Measurements from ENCODE around the gene SRPK2.
A peak's percentile ranks its signal among the peaks of the same experiment; 100 is the strongest.

The SRPK2 gene

DNA sequence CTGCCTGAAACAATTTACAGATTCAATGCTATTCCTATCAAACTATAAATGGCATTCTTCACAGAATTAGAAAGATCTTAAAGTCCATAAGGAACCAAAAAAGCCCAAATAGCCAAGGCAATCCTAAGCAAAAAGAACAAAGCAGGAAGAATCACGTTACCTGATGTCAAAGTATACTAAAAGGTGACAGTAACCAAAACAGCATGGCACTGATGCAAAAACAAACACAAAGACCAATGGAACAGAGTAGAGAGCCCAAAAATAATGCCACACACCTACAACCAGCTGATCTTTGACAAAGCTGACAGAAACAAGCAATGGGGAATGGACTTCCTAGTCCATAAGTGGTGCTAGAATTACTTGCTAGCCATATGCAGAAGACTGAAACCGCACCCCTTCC, 208.7 kb downstream of the SRPK2 start:
- DNase-seq, result no peak

DNA sequence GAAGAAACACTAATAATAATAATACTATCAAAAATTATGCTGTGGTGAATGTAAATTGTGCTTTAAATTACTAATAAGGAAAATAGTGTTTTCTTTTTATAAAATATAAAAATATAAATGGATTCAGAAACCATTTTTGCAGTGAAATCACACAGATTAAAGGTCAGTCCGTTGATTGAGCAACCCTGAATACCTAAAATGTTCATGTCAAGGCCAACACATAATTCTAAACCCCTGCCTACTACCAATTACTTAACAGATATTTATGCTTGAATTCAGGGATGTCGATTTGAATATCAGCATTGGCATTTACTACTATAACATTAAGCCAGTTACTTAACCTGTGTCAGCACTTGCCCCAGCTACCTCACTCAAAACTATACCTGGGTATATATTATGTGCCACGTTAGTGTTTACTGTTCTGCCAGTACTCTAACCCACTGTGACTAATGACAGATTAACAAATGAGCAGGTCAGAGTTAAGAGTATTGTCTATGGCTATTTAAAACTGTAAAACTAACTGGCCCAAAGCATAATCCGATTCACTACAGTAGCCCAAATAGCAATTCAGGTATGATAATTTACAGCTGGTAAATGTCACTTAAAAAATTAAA, 209.7 kb downstream of the SRPK2 start:
- DNase-seq, result no peak

GRCh38 chr7:105178177-105178576, 210.5 kb downstream of the SRPK2 start:
- no peak for DNase-seq

DNA sequence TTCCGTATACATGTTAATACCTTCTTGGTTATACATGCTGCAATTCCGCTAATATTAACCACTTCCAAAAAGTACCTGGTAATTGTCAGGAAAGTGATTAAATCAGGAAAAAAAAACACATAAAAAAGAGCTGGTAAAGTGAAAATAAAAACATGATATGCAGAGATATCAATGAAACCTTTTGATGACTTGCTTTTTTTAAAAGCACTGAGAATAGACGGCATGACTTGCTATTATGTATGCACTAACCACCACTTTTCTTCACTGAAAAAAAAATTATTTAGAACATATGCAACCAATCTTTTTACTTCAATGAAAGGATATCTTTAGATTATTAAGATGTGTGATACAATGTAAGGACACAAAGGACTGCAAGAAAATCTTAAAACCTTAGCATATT, 211.7 kb downstream of the SRPK2 start:
- DNase-seq, result no peak

- DNase-seq, result no peak
Measured at GRCh38 chr7:105173586-105173985, 215.1 kb downstream of the SRPK2 start.

DNA sequence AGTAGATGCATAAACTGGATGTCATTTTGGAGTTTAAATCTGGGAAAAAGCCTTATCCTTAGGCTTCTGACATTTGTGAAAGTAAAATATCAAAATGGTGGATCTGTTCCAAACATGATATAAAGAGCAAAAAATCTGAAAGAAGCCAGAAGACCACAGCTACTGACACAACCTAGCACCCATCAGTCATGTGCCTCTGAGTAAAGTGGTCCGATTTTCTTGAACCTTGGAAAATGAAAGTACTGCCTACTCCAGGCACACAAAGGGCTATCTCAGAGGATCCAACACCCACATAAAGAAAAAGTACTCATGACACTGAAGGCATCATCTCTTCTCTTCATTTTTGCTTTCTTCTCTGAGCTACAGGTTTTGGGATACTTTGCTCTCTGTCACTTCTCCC, 224.0 kb downstream of the SRPK2 start:
- no peak for DNase-seq

DNA sequence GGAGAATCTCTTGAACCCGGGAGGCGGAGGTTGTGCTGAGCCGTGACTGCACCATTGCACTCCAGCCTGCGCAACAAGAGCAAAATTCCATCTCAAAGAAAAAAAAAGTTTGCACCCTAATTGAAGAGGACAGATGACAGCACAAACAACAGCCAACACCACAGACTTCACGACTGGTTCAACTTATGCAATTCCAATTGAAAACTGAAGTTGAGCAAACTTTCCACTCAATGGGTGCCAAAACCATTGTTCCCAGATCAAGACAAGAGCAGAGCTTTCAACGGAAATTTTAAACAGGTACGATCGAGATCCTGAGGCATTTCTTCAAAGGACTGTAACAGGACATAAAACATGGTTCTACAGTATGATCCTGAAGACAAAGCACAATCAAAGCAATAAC, 225.0 kb downstream of the SRPK2 start:
- no peak for DNase-seq

DNA sequence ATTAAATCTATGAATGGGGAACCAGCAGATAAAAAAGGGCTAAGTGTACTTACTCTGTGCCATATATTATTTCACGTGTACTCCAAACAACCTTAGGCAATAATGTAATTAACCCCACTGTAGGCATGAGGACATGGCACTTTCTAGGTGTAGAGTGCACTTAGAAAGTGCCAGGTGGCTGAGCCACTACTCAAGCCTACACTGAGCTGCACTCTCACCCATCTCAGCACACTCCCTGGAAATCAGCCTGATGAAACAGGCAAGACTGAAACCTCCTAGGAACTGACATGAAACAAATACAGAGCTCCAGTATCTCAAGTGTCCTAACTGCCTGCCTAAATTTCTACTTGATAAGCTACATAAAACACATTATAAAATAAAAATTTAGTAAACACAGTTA, 227.4 kb downstream of the SRPK2 start:
- DNase-seq, result no peak

GRCh38 chr7:105157278-105157677, 231.4 kb downstream of the SRPK2 start:
- no peak for DNase-seq

DNA sequence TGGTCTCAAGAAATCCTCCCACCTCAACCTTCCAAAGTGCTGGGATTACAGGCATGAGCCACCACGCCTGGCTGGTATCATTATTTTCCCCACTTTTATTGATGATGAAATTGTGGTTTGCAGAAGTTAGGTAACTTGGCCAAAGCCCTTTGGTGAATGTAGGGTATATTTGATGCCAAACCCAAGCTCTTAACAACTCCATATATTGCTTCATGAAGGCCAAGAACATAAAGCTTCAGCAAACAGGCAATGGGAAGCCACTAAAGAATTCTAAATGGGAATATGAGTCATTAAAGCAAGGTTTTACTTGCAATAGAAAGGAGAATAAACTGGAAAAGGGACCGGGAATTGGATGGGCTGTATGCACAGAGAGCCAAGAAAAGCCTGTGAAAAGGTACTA, 232.0 kb downstream of the SRPK2 start:
- DNase-seq, result no peak

DNA sequence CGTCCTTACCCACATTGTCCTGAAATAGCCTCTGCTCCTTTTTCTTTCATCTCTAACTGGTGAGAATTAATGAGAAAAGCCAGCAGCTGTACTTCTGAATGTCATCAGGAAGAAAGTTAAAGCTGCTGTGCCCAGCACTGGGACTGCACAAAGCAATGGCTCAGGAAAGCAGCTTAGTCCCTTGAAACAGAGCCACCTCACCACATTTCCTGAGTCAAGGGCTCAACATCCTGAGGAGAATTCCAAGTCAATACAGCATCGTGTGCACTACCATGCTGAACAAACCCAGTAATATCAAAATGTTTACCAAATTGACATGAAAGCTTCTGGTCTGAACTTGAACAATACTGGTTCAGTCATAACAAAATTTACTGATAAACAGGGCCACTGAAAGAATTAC, 234.6 kb downstream of the SRPK2 start:
- no peak for DNase-seq

DNA sequence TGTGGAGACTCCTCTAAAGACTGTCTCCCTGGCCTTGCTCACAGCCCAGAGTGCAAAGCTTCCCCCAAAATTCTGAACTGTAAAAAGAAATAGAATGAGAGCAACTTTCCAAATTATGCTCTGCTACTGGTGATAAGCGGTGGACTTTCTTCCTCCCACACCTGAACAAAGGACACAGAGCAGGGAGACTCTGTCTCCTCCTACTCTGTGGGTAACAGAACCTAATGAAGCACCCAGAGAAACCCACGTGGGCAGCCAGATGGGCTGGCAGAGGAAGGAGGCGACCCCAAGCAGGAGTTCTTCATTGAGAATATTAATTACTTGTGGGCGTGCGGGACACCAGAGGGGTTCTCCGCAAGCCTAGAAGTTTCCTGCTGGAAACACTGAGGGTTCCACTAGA, 235.2 kb downstream of the SRPK2 start:
- DNase-seq, result no peak

DNA sequence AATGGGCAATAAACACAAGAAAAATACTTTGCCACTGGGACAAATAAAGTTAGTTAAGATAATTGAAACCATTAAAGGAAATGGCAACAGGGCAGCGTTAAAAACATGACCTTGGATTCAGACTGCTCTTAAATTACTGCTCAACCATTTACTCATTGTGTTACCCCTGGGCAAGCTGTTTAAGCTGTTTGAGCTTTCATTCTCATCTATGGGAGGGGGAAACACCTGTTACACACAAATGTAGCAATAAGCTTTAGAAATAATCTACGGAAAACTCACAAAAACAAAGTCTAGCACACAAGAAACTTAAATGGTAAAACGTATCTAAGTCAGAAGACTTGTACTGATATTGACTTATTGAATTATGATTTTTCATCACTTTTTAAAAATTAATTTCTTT, 237.6 kb downstream of the SRPK2 start:
- no peak for DNase-seq

DNA sequence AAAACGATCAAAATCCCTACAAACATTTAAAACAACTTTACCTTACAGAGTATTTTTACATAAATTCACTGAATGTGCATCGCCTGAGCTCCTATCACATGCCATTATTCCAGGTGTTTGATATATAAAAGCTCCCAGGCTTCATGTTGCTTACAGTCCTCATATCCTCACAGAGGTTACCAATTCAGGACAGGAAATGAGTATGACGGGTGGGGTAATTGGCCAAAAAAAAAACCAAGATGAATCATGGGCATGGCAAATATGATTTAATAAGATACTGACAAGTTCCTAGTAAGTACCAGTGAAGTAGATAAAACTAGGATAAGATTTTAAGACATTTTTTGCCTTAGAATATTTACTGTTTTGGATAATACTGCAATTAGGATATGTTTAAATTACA, 238.9 kb downstream of the SRPK2 start:
- no peak for DNase-seq

GRCh38 chr7:105141068-105141467, 247.7 kb downstream of the SRPK2 start:
- peak; percentile 7 for DNase-seq

DNA sequence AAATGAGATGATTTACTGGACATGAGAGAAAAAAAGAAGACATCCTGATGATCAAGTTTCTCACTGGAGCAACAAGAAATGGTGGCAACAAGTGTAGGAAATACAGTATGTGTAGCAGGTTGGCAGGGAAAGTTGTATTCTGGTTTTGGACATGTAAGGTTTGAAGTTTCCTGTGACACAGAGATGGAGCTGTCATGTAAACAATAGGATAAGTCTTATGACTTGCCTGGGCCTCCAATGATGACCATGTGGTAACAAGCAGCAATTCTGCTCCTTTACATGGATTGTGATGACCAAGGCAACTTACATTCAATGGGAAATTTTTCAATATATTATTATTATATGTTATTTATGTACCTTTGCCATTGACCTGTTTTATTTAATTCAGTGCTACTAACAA, 249.3 kb downstream of the SRPK2 start:
- no peak for DNase-seq

DNA sequence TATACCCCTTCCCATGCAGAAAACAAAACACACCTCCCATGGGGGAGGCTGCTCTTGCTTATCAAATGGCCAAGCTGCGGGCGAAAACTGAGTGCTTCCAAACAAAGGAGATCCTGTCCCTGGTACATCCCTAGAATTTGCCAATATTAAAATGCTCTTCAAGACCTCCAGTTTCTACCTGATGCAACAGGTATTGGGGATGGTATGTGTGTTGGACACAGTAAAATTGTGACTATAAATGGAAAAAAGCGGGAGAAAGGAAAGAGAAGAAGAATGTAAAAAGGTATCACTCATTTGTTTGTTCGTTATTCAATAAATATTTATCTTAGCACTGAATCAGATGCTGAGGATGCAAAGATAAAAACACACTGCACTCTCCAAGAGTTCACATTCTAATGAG, 250.8 kb downstream of the SRPK2 start:
- DNase-seq, result no peak

- DNase-seq, result no peak
Measured at GRCh38 chr7:105136221-105136620, 252.5 kb downstream of the SRPK2 start.

DNA sequence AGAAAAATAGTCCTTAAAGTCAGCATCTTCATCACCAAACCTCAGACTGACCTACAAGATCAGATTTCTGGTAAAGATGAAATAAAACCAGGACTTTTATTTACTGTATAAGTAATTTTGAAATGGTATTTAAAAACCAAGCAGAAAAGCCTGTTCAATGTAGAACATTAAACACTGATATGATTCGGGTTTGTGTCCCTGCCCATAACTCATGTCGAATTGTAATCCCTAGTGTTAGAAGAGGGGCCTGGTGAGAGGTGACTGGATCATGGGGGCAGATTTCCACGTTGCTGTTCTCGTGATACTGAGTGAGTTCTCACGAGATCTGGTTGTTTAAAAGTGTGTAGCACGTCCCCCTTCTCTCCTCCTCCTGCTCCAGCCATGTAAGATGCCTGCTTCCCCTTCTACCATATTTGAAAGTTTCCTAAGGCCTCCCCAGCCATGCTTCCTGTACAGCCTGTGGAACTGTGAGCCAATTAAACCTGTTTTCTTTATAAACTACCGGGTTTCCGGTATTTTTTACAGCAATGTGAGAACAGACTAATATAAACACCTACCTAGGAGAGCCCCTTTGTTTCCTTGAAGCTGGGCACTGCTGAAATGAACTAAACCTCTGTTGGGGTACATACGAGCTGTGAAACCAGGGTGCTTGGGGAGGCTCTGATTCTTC, 254.6 kb downstream of the SRPK2 start:
- DNase-seq, result no peak

DNA sequence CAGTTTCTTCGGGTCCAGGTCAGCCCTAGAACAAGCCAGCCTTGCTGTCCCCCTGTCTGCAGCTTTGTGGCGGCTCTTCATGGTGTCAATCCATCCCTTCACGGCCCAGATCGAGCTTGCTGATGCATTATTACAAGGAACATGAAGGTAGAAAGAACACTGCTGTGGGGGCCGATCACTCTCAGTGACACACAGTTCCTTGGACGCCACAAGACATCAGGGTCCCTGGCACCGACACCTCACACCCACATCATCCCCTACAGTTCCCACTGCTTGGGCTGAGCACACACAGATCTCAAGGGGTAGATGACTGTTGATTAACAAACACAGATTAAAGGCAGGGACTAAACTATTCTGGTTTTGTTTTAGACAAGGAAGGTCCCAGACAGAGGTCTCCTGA, 255.4 kb downstream of the SRPK2 start:
- no peak for DNase-seq

GRCh38 chr7:105132835-105133234, 255.9 kb downstream of the SRPK2 start:
- DNase-seq, result no peak

- DNase-seq, result no peak
Measured at GRCh38 chr7:105132335-105132734, 256.4 kb downstream of the SRPK2 start.

DNA sequence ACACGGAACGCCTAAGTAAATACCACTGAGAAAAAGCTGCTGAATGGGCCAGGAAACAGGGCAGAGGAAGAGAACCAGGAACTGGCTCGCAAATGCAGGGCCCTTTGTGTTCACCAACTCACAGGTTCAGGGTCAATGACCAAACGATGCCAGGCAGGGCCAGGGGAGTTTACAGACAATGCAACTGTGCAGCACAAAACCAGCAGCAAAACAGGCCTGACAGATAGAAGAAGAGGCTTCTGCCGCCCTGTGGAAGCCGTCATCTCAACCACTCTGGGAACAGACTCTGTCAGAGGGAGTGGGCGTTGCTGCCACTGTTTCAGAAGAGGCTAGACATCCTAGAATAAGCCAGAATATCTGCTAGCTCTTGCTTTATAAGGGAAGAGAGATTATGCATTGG, 256.8 kb downstream of the SRPK2 start:
- no peak for DNase-seq

- no peak for DNase-seq
Measured at GRCh38 chr7:105131033-105131656, 257.6 kb downstream of the SRPK2 start.

DNA sequence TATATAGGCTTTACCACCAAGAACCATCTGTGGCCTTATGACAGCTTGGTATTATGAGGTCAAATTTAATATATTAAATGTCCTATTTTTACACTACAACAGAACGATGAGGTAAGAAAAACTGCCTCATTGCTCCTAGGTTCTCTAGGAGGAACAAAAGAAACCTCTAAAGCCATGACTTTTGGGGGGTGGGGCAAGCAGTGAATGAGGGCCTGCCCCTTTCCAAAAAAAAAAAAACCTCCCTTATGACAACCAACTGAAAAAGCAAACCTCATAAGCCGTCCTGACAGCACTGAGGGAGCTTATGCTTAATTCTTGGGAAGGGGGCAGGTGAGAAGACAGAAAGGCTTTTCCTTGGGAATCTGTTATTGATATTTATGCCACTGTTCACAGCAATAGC, 258.1 kb downstream of the SRPK2 start:
- no peak for DNase-seq

All from NCI-H1694 treated with DMSO at 0.1 percent for 48 hours (cell line).